ENCODE measurements around the gene PLP1.

GRCh38 chrX:103773445-103773844, 3.2 kb upstream of the PLP1 start:
- TF ChIP-seq, protein P1, sequence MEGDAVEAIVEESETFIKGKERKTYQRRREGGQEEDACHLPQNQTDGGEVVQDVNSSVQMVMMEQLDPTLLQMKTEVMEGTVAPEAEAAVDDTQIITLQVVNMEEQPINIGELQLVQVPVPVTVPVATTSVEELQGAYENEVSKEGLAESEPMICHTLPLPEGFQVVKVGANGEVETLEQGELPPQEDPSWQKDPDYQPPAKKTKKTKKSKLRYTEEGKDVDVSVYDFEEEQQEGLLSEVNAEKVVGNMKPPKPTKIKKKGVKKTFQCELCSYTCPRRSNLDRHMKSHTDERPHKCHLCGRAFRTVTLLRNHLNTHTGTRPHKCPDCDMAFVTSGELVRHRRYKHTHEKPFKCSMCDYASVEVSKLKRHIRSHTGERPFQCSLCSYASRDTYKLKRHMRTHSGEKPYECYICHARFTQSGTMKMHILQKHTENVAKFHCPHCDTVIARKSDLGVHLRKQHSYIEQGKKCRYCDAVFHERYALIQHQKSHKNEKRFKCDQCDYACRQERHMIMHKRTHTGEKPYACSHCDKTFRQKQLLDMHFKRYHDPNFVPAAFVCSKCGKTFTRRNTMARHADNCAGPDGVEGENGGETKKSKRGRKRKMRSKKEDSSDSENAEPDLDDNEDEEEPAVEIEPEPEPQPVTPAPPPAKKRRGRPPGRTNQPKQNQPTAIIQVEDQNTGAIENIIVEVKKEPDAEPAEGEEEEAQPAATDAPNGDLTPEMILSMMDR (IDR thresholded peaks at IDR 0.05): no peak
- TF ChIP-seq POLR2A (IDR thresholded peaks at IDR 0.05): no peak
